ENCODE measurements around the gene ADGRL3. TPM values are rescaled to one million over a fixed set of nuclear protein-coding genes. Genes with fewer than 3 reads are reported as not detected.

The ADGRL3 gene
- total and polyA plus RNA-seq, 4 donors = 0.39 to 59.9 (median 2.9) TPM

DNA sequence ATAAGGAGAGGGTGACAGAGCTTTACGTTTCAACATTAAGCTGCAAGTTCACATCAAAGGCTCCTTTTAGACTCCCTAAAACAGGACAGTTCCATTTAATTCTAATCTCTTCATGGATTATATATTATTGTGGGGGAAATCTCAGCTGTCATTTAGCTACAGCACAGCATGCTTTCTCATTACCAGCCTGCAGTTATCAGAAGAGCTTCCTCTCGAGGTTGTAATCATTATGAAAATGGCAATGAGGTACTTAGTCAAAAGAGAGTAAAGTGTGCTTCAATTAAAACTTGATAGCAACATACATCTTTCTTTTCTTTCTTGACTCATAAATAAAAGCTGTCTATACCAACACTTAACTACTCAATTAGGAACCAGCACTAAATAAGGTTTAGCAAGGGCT is 896.8 kb downstream of the ADGRL3 start:
- Histone ChIP-seq H3K4me3 (no peak overlapping the region), H3K36me3 (ENCODE audit: control insufficient read depth in 4 of 4, insufficient read depth in 4 of 4, low read length in 4 of 4) (no peaks in the 10 kb centered on the region), H3K4me1 (ENCODE audit: control insufficient read depth in 5 of 5, insufficient read depth in 5 of 5, low read length in 5 of 5) (no peaks in the 10 kb centered on the region), H3K27ac (ENCODE audit: low read depth in 1 of 2, low read length in 1 of 2) (no peak overlapping the region), H3K9ac (ENCODE audit: insufficient read depth in 1 of 2, low read length in 2 of 2) (no peak overlapping the region), H3K9me3 (ENCODE audit: control insufficient read depth in 4 of 4, insufficient read depth in 3 of 4, low read length in 3 of 4) (peaks cover 0 to 2% (median 0%) of the 10 kb centered on the region in 4 donors), H3K27me3 (ENCODE audit: control insufficient read depth in 3 of 3, insufficient read depth in 3 of 3, low read length in 2 of 3) (no peaks in the 10 kb centered on the region)
- no peak for ATAC-seq (ENCODE audit: insufficient read depth, low FRiP score)
- WGBS, 2 donors = 63 to 75% methylated on average over 2 of the region's 2 CpGs
- TF ChIP-seq, protein P1, sequence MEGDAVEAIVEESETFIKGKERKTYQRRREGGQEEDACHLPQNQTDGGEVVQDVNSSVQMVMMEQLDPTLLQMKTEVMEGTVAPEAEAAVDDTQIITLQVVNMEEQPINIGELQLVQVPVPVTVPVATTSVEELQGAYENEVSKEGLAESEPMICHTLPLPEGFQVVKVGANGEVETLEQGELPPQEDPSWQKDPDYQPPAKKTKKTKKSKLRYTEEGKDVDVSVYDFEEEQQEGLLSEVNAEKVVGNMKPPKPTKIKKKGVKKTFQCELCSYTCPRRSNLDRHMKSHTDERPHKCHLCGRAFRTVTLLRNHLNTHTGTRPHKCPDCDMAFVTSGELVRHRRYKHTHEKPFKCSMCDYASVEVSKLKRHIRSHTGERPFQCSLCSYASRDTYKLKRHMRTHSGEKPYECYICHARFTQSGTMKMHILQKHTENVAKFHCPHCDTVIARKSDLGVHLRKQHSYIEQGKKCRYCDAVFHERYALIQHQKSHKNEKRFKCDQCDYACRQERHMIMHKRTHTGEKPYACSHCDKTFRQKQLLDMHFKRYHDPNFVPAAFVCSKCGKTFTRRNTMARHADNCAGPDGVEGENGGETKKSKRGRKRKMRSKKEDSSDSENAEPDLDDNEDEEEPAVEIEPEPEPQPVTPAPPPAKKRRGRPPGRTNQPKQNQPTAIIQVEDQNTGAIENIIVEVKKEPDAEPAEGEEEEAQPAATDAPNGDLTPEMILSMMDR (IDR thresholded peaks at IDR 0.05; ENCODE audit: control extremely low read depth, extremely low read depth) = no peak
- no peak for DNase-seq

DNA sequence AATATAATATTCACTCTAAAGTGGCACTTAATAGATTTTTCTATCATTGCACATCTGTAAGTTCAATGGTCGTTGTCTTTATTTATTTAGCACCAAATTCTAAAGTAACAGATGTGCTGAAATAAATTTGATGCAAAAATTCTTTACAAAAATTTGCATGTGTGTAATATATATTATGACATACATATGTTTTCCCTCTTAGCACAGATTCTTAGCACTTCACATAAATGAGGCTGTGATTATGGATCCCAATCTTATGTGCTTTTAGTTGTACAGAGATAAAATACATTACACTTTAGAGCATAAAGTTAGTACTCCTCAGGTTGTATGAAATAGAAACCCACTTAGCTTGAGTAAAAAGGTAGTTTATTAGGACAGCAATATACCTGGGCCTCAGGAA is 915.1 kb downstream of the ADGRL3 start:
- Histone ChIP-seq H3K9ac (ENCODE audit: insufficient read depth in 1 of 2, low read length in 2 of 2) (no peak overlapping the region), H3K27me3 (ENCODE audit: control insufficient read depth in 3 of 3, insufficient read depth in 3 of 3, low read length in 2 of 3) (no peaks in the 10 kb centered on the region), H3K9me3 (ENCODE audit: control insufficient read depth in 4 of 4, insufficient read depth in 3 of 4, low read length in 3 of 4) (no peaks in the 10 kb centered on the region), H3K36me3 (ENCODE audit: control insufficient read depth in 4 of 4, insufficient read depth in 4 of 4, low read length in 4 of 4) (no peaks in the 10 kb centered on the region), H3K27ac (ENCODE audit: low read depth in 1 of 2, low read length in 1 of 2) (no peak overlapping the region), H3K4me1 (ENCODE audit: control insufficient read depth in 5 of 5, insufficient read depth in 5 of 5, low read length in 5 of 5) (peaks cover 0 to 12% (median 0%) of the 10 kb centered on the region in 5 donors), H3K4me3 (no peak overlapping the region)
- ATAC-seq (ENCODE audit: insufficient read depth, low FRiP score) (no peak), DNase-seq (peak in 2 of 3 donors; percentile 66 to 68)
- TF ChIP-seq, protein P1 (IDR thresholded peaks at IDR 0.05; ENCODE audit: control extremely low read depth, extremely low read depth) = no peak
- 74 to 87% methylated on average over 1 of the region's 1 CpG for WGBS, 2 donors

DNA sequence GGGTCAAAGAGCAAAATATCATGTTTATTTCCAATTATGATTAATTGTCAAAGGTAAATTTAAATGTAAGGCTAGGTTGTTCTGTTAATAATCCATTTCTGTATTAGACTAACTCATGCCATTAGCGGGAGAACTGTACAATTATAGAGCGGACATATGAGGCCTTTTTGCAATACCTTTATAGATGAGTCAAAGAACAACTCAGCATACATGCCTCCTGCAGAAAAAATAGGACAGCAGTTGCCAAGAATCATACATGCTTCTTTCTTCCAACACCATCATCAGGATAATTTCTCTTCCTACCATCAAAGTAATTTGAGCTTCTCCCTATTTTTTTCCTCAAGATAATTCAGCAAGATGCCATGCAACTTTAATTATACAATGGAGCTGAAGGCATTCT is 917.8 kb downstream of the ADGRL3 start:
- Histone ChIP-seq H3K27me3 (ENCODE audit: control insufficient read depth in 3 of 3, insufficient read depth in 3 of 3, low read length in 2 of 3) (no peaks in the 10 kb centered on the region), H3K4me1 (ENCODE audit: control insufficient read depth in 5 of 5, insufficient read depth in 5 of 5, low read length in 5 of 5) (peaks cover 0 to 12% (median 0%) of the 10 kb centered on the region in 5 donors), H3K9ac (ENCODE audit: insufficient read depth in 1 of 2, low read length in 2 of 2) (no peak overlapping the region), H3K9me3 (ENCODE audit: control insufficient read depth in 4 of 4, insufficient read depth in 3 of 4, low read length in 3 of 4) (no peaks in the 10 kb centered on the region), H3K27ac (ENCODE audit: low read depth in 1 of 2, low read length in 1 of 2) (no peak overlapping the region), H3K4me3 (no peak overlapping the region), H3K36me3 (ENCODE audit: control insufficient read depth in 4 of 4, insufficient read depth in 4 of 4, low read length in 4 of 4) (no peaks in the 10 kb centered on the region)
- DNase-seq (no peak), ATAC-seq (ENCODE audit: insufficient read depth, low FRiP score) (no peak)
- WGBS, 2 donors = 92 to 94% methylated on average over 2 of the region's 2 CpGs
- TF ChIP-seq, protein P1 (IDR thresholded peaks at IDR 0.05; ENCODE audit: control extremely low read depth, extremely low read depth) = no peak

DNA sequence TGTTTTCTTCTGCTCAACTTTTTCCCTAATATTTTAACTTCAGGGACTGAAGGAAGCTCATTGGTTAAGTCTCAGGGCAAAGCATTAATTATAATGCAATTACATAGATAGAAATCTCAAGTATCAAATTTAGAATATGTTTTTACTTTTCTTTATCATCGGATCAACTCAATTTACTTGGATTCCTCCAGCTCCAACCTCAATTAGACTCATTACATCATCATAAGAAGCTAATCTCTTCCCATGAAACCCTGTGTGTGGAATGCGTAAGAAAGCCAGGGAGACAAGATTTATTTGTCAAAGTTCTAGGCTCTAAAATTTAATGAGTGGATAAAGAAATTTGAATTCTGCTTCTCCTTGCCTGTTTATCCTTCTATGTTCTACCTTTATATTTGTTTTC is 918.4 kb downstream of the ADGRL3 start:
- ATAC-seq (ENCODE audit: insufficient read depth, low FRiP score) (no peak), DNase-seq (peak in 1 of 3 donors; percentile 5)
- Histone ChIP-seq H3K4me1 (ENCODE audit: control insufficient read depth in 5 of 5, insufficient read depth in 5 of 5, low read length in 5 of 5) (peaks cover 0 to 12% (median 0%) of the 10 kb centered on the region in 5 donors), H3K27me3 (ENCODE audit: control insufficient read depth in 3 of 3, insufficient read depth in 3 of 3, low read length in 2 of 3) (no peaks in the 10 kb centered on the region), H3K9ac (ENCODE audit: insufficient read depth in 1 of 2, low read length in 2 of 2) (no peak overlapping the region), H3K9me3 (ENCODE audit: control insufficient read depth in 4 of 4, insufficient read depth in 3 of 4, low read length in 3 of 4) (no peaks in the 10 kb centered on the region), H3K36me3 (ENCODE audit: control insufficient read depth in 4 of 4, insufficient read depth in 4 of 4, low read length in 4 of 4) (no peaks in the 10 kb centered on the region), H3K4me3 (no peak overlapping the region), H3K27ac (ENCODE audit: low read depth in 1 of 2, low read length in 1 of 2) (no peak overlapping the region)
- TF ChIP-seq, protein P1 (IDR thresholded peaks at IDR 0.05; ENCODE audit: control extremely low read depth, extremely low read depth) = no peak
- WGBS, 2 donors = 86 to 89% methylated on average over 2 of the region's 2 CpGs
